Ishikawa (cell line): ENCODE data around the gene INS.

Experiments
- EP300 ChIP-seq: IDR thresholded peaks from 2 replicates; pipeline ENCODE4 v1.6.1; 2012; ENCODE audit warnings: borderline replicate concordance
- TEAD4 ChIP-seq: IDR thresholded peaks from 2 replicates; pipeline ENCODE4 v1.6.1; 2012
- YY1 ChIP-seq: IDR thresholded peaks from 2 replicates; pipeline ENCODE4 v1.6.1; 2012; ENCODE audit warnings: low read depth
- TF ChIP-seq, protein P1 (sequence below): IDR thresholded peaks from 2 replicates; pipeline ENCODE4 v1.6.1; 2012

DNA sequence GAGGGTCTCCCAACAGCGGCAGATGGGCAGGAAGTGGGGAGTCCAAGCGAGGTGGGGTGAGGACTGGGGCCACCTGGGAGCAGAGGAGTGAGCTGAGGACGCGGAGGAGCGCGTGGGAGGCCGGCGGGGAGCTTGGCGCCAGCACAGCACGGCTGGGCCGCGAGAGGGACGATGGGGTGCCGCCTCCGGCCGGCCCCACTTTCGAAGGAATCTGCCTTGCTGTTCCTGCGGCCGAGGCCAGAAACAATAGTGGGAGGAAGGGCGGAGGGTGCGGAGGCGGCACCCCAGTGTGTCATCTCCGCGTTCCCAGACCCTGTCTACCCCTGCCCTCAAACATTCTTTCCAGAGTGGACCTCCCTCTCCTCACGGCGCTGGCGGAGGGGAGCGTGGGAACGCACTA is 5.5 kb downstream of the INS start:
- TF ChIP-seq TEAD4 (no peak), YY1 (no peak), EP300 (no peak)
- TF ChIP-seq, protein P1, sequence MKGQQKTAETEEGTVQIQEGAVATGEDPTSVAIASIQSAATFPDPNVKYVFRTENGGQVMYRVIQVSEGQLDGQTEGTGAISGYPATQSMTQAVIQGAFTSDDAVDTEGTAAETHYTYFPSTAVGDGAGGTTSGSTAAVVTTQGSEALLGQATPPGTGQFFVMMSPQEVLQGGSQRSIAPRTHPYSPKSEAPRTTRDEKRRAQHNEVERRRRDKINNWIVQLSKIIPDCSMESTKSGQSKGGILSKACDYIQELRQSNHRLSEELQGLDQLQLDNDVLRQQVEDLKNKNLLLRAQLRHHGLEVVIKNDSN = no peak
